Endothelial cell of umbilical vein (primary cell): Measurements from ENCODE around the gene ARID1B. TPM values are rescaled to one million over a fixed set of nuclear protein-coding genes. Genes with fewer than 3 reads are reported as not detected.

Experiments
- BruUV-seq: library from RNA; stranded (reverse); fragments of 400-500 nt; replicated peaks from 2 replicates; lab custom pipeline; 2021; lab: Mats Ljungman, UMichigan
- CTCF ChIA-PET: fragments of 300-600, 350-600 bp; sonication (Branson Sonifier 250); formaldehyde crosslinking; loops from one replicate; lab custom pipeline; 2021; ENCODE audit warnings: antibody characterized with exemption, inconsistent platforms; lab: Charles Lee
- POLR2A ChIA-PET: fragments of 300-600, 350-600 bp; sonication (Branson Sonifier 250); formaldehyde crosslinking; loops from one replicate; lab custom pipeline; 2021; ENCODE audit warnings: antibody characterized with exemption, inconsistent platforms; lab: Charles Lee
- DNase-seq: peaks from one replicate; pipeline ENCODE4 v3.0.0-alpha.2; 2011; ENCODE audit warnings: low read depth, low spot score
- FAIRE-seq: peaks from 2 replicates; lab custom pipeline; 2011; peaks lifted over from hg19 to GRCh38; lab: Jason Lieb, UNC
- H2AFZ ChIP-seq: 2 replicates; pipeline ENCODE4 v1.6.0; 2012; ENCODE audit warnings: low read depth, low read length, control low read depth, inconsistent platforms
- H3K27ac ChIP-seq: 2 replicates; pipeline ENCODE4 v1.5.1; 2011; ENCODE audit warnings: low read depth, mild to moderate bottlenecking, control low read depth, low read length, moderate library complexity; ENCODE audit not compliant: insufficient read depth
- H3K27me3 ChIP-seq, 2 experiments: 2 replicates each; pipeline versions ENCODE4 v1.6.0 to v1.6.1; 2011; ENCODE audit warnings: low read length in 2 of 2, mixed read lengths in 1 of 2; ENCODE audit not compliant: control insufficient read depth in 2 of 2, insufficient read depth in 2 of 2
- H3K36me3 ChIP-seq, 2 experiments: 2 replicates in 1 of 2; 3 replicates in 1 of 2; pipeline ENCODE4 v1.5.1; 2011; ENCODE audit warnings: low read length in 2 of 2, mild to moderate bottlenecking in 1 of 2, moderate library complexity in 1 of 2; ENCODE audit not compliant: control insufficient read depth in 2 of 2, insufficient read depth in 2 of 2; ENCODE audit errors: extremely low read depth in 1 of 2
- H3K4me1 ChIP-seq: 3 replicates; pipeline ENCODE4 v1.5.1; 2011; ENCODE audit warnings: mild to moderate bottlenecking, low read length; ENCODE audit not compliant: control insufficient read depth, insufficient read depth; ENCODE audit errors: extremely low read depth
- H3K4me2 ChIP-seq: 2 replicates; pipeline ENCODE4 v1.6.1; 2011; ENCODE audit warnings: low read length, control low read depth, mixed read lengths; ENCODE audit not compliant: insufficient read depth
- H3K4me3 ChIP-seq, 3 experiments: fragments of 200-600 bp in 1 of 3; sonication (generic), shearing (Covaris generic) in 1 of 3; replicated peaks in 1 of 3; 2 replicates each; pipeline ENCODE4 v1.5.1; 2011 to 2016; ENCODE audit warnings: control low read depth in 3 of 3, low read length in 3 of 3, mild to moderate bottlenecking in 2 of 3, inconsistent platforms in 1 of 3, low read depth in 1 of 3, moderate library complexity in 1 of 3; ENCODE audit not compliant: insufficient read depth in 1 of 3
- H3K79me2 ChIP-seq: 2 replicates; pipeline ENCODE4 v1.6.0; 2012; ENCODE audit warnings: low read length, inconsistent platforms; ENCODE audit not compliant: control insufficient read depth, insufficient read depth
- H3K9ac ChIP-seq: replicated peaks from 2 replicates; pipeline ENCODE3; 2011; ENCODE audit warnings: low read length, control low read depth; ENCODE audit not compliant: insufficient read depth; ENCODE audit errors: extremely low read depth
- H3K9me1 ChIP-seq: replicated peaks from 3 replicates; pipeline ENCODE4 v1.6.0; 2011; ENCODE audit warnings: mild to moderate bottlenecking, low read length; ENCODE audit not compliant: control insufficient read depth, insufficient read depth; ENCODE audit errors: extremely low read depth
- H3K9me3 ChIP-seq: replicated peaks from 2 replicates; pipeline ENCODE4 v1.5.1; 2012; ENCODE audit warnings: low read length, inconsistent platforms; ENCODE audit not compliant: control insufficient read depth, insufficient read depth
- H4K20me1 ChIP-seq: replicated peaks from 2 replicates; pipeline ENCODE3; 2011; ENCODE audit warnings: mild to moderate bottlenecking, low read length; ENCODE audit not compliant: control insufficient read depth, insufficient read depth; ENCODE audit errors: extremely low read depth
- CTCF ChIP-seq, 2 donors: IDR thresholded peaks; 1 replicate in 1 of 2; 2 replicates in 1 of 2; pipeline ENCODE4 v1.5.1; 2011; ENCODE audit warnings: low read length in 2 of 2, mild to moderate bottlenecking in 2 of 2, moderate library complexity in 2 of 2, control low read depth in 1 of 2, inconsistent platforms in 1 of 2, low read depth in 1 of 2; ENCODE audit not compliant: insufficient read depth in 1 of 2; ENCODE audit errors: extremely low read depth in 1 of 2
- EZH2 ChIP-seq: IDR thresholded peaks from 2 replicates; pipeline ENCODE4 v1.6.1; 2012; ENCODE audit warnings: borderline replicate concordance, low read depth, mild to moderate bottlenecking, moderate library complexity, low read length, inconsistent platforms; ENCODE audit not compliant: severe bottlenecking
- FOS ChIP-seq: IDR thresholded peaks from 2 replicates; pipeline ENCODE4 v1.6.1; 2011; ENCODE audit warnings: mild to moderate bottlenecking, low read length, moderate library complexity, borderline replicate concordance; ENCODE audit not compliant: insufficient read depth
- GATA2 ChIP-seq: IDR thresholded peaks from 2 replicates; pipeline ENCODE4 v1.7.0; 2011; ENCODE audit warnings: low read depth, mild to moderate bottlenecking, moderate library complexity, mixed read lengths, low read length; ENCODE audit not compliant: insufficient read length, insufficient read depth
- MAX ChIP-seq: IDR thresholded peaks from 2 replicates; pipeline ENCODE4 v1.6.1; 2011; ENCODE audit not compliant: insufficient read depth, insufficient read length
- MYC ChIP-seq: IDR thresholded peaks from one replicate; pipeline ENCODE4 v1.6.1; 2011; ENCODE audit warnings: mild to moderate bottlenecking, low read depth, low read length
- POLR2AphosphoS5 ChIP-seq: IDR thresholded peaks from 2 replicates; pipeline ENCODE4 v1.6.1; 2012; ENCODE audit warnings: low read depth, mild to moderate bottlenecking, control low read depth, low read length, moderate library complexity; ENCODE audit not compliant: insufficient read depth
- dilution Hi-C: fragments of 300-500 bp; cut with MboI; formaldehyde crosslinking; loops from one replicate; pipeline ENCODE4 v1.15.0; 2019; ENCODE audit warnings: low sequenced_read_pairs; ENCODE audit not compliant: extremely low pct_ligation_motif_present
- intact Hi-C: fragments of 100-400 bp; cut with micrococcal nuclease; formaldehyde crosslinking; loops from one replicate; pipeline ENCODE4 v1.10.0; 2022
- polyA plus RNA-seq, 4 experiments: library from polyadenylated mRNA; depleted of rRNA in 3 of 4; stranded (reverse) in 3 of 4; unstranded in 1 of 4; fragments of >200 nt; gene quantifications; 2 replicates each; pipeline versions ENCODE4 v1.2.1 to v1.2.3, GENCODE V29; 2011 to 2012; ENCODE audit warnings: missing spikeins in 1 of 4
- total RNA-seq: library from RNA; stranded (reverse); gene quantifications from 2 replicates; pipeline ENCODE4 v1.2.3, GENCODE V29; 2021

ARID1B gene
- total and polyA plus RNA-seq, 2 donors (not counting 3 experiments of a cell fraction or from before 2014, with no cell fraction given), result 21.8 to 89.5 TPM

- Histone ChIP-seq H3K9ac (no peak overlapping the region), H3K9me3 (no peaks in the 10 kb centered on the region), H3K9me1 (no peaks in the 10 kb centered on the region), H3K4me2 (no peak overlapping the region), H3K36me3 (no peaks in the 10 kb centered on the region), H3K4me3 (no peak overlapping the region), H3K27ac (no peak overlapping the region), H3K4me1 (no peaks in the 10 kb centered on the region), H4K20me1 (peaks cover 3% of the 10 kb centered on the region), H3K79me2 (peaks cover 31% of the 10 kb centered on the region), H3K27me3 (no peaks in the 10 kb centered on the region), H2AFZ (no peak overlapping the region)
- no peak for TF ChIP-seq CTCF (IDR thresholded peaks at IDR 0.05; ENCODE audit: extremely low read depth in 1 of 2, insufficient read depth in 1 of 2, low read depth in 1 of 2, low read length in 2 of 2)
- no peak for TF ChIP-seq MAX
- TF ChIP-seq GATA2, result no peak
- no peak for TF ChIP-seq EZH2
- no peak for TF ChIP-seq POLR2AphosphoS5
- TF ChIP-seq FOS, result no peak
- no peak for TF ChIP-seq MYC
- intact Hi-C loops, result no loop called here
- BruUV-seq, result no TSS peak
- ChIA-PET CTCF (no interaction called here), POLR2A (no interaction called here)
- DNase-seq (no peak), FAIRE-seq (no peak)
- dilution Hi-C loops, result no loop called here
Measured at GRCh38 chr6:156928972-156929371, 151.8 kb downstream of the ARID1B start.
